IMR-90 (cell line): ENCODE data around the gene SELENOT.

Experiments used
- TF ChIP-seq, protein P1 (sequence below): conservative IDR thresholded peaks from 2 replicates; pipeline ENCODE4 v1.5.1; 2012; ENCODE audit warnings: mild to moderate bottlenecking, low read depth, low read length, improper control_type of control experiment
- TF ChIP-seq, protein P2 (sequence below): fragments of 150-350 bp; IDR thresholded peaks from 2 replicates; pipeline ENCODE4 v1.6.1; 2017; ENCODE audit warnings: mild to moderate bottlenecking, antibody characterized with exemption, low read length, low read depth

DNA sequence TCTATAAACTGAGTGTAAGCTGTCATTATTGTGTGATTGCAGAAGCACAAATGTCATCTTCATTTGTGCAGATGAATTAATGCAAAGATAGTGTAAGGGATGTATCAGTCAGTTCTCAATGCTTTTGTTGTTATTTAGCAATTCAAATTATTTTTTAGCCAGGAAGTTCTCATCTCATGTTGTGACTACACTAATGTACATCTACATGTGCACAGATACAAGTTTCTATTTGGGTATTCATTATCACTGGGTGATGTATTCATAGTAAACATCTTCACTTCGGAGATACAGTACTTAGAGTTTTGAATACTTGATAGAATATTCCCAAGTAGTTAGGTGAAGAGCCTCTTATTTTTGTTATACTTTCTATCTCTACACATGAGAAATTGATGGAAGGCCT, 45.4 kb upstream of the SELENOT start:
- TF ChIP-seq, protein P1, sequence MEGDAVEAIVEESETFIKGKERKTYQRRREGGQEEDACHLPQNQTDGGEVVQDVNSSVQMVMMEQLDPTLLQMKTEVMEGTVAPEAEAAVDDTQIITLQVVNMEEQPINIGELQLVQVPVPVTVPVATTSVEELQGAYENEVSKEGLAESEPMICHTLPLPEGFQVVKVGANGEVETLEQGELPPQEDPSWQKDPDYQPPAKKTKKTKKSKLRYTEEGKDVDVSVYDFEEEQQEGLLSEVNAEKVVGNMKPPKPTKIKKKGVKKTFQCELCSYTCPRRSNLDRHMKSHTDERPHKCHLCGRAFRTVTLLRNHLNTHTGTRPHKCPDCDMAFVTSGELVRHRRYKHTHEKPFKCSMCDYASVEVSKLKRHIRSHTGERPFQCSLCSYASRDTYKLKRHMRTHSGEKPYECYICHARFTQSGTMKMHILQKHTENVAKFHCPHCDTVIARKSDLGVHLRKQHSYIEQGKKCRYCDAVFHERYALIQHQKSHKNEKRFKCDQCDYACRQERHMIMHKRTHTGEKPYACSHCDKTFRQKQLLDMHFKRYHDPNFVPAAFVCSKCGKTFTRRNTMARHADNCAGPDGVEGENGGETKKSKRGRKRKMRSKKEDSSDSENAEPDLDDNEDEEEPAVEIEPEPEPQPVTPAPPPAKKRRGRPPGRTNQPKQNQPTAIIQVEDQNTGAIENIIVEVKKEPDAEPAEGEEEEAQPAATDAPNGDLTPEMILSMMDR: no peak
- TF ChIP-seq, protein P2, sequence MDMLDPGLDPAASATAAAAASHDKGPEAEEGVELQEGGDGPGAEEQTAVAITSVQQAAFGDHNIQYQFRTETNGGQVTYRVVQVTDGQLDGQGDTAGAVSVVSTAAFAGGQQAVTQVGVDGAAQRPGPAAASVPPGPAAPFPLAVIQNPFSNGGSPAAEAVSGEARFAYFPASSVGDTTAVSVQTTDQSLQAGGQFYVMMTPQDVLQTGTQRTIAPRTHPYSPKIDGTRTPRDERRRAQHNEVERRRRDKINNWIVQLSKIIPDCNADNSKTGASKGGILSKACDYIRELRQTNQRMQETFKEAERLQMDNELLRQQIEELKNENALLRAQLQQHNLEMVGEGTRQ: no peak
